NCI-H460 (cell line): ENCODE results near the gene SCT. TPM values are rescaled to one million over a fixed set of nuclear protein-coding genes. Genes with fewer than 3 reads are reported as not detected.

Source experiments
- DNase-seq: peaks from one replicate; pipeline ENCODE4 v3.0.0-alpha.2; 2016; ENCODE audit warnings: low read depth; ENCODE audit errors: extremely low read depth
- total RNA-seq: library from RNA; depleted of rRNA; stranded (reverse); fragments of >200 nt; shearing (Covaris generic); gene quantifications from 2 replicates; pipeline ENCODE4 v1.2.3, GENCODE V29; 2014; rRNA removed

SCT gene
- total RNA-seq, 1 experiment from 2014 or later = not detected

DNA sequence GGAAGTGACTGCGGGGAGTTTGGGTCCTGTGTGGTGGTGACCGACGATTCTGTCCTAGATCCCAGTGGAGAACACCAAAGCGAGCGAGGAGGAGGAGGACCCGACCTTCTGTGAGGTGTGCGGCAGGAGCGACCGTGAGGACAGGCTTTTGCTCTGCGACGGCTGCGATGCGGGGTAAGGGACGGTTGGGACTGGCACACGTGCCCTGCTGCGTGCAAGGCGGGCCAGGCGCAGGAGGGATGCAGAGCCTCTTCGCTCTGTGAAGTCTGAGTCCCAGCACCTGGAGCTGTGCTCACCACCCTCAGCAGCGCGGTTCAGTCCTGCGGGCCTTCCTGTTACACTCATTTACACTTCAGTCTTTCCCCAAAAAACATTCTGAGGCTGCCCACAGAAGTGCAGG is 34.5 kb downstream of the SCT start:
- no peak for DNase-seq

DNA sequence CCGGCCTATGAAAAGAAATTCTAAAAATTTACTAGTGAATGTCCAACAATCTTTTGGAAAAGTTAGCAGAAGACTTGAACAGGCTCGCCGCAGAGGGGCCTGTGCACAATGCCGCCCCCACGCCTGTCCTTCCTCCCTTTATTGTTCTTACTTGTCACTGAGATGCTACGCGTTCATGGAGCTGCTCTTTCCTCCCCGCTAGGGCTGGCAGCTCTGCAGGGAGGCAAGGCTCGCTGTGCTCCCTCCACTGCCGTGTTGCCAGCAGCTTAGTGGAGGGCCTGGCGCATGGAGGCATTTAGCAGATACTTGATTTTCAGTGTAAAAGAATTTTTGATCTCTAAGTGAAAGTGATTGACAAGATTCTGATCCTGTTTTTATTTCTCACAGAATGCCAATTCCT is 36.0 kb downstream of the SCT start:
- DNase-seq = no peak

DNA sequence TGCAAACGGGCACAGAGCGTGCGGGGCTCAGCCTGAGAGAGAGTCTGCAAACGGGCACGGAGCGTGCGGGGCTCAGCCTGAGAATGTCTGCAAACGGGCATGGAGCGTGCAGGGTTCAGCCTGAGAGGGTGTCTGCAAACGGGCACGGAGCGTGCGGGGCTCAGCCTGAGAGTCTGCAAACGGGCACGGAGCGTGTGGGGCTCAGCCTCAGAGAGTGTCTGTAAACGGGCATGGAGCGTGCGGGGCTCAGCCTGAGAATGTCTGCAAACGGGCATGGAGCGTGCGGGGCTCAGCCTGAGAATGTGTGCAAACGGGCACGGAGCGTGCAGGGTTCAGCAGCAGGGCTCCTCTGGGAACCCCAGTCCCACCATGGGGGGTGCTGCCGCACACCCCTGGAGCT is 37.2 kb downstream of the SCT start:
- no peak for DNase-seq

DNA sequence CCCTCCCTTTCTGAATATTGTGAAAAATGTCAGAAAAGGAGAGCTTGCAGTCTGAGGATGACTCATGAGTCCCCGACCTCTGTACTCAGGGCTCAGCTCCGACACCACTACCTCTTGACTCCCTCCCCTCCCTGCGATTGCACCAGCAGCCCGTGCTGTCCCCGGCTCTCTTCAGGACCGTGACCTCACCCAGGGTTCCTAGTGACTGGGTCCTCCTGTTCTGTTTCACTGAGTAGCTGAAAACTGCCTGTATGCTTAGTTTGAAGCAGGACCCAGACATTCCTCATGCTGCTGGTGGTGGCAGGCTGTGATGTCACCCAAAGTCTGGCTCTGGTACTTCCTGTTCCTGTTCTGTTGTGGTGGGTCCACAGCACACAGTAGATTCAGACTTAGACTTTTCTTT is 39.0 kb downstream of the SCT start:
- DNase-seq = no peak

DNA sequence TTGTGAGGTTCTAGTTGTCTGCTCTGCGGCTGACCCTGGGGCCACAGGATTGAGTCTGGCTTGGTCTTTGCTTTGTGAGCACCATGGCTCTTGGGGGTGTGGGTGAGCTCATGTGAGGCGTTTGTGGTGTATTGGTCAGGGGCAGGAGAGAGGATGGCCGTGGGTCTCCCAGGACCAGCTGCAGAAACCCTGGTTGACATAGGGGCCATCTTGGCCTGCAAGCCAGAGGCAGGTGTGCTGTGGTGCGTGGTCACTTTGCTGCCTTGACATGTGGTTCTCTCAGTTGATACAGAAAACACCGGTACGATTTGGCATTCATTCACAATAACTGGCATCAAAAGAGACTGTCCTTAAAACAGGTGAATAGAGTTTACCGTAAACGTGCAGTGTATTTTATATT is 39.4 kb downstream of the SCT start:
- no peak for DNase-seq

DNA sequence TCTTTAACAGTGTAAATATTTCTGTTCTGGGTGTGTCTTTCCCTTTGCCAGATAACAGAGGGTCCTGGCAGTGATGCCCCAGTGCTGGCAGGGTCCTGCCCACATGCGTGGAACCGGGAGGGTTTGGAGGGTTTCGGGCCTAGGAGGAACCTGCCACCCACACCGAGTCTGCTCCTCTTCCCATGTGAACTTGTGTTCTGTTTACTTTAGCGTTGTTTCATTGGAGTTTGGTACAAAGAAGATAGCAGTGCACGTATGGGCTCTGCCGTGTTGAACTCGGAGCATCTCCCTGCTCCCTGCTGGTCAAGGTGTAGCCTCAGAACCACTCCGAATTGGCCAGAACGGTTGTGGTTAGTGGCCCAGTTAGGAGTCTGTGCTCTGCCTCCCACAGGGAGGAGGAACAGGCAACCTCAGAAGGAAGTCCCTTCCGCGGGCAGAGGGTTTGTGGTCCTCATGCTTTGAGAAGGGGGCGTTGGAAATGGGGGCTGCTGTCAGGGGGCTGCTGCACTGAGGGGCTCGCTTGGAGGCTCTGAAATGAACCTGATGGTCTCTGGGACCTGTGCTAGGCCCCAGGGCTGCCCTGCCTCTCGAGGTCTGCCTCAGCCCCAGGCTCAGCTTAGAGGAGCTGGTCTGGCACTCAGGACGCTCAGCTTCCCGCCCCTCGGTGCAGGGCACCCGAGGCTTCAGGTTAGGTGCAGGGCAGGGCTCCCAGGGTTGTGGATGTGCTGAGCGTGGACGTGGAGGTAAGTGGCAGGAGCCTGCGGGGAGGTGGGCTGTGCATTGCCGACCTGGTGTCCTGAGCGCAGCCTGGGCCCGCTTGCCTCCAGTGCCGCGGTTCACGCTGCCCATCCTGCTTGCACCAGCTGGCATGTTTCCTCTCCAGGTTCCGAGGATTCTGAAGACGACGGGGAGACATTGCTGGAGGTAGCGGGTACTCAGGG is 40.3 kb downstream of the SCT start:
- no peak for DNase-seq

DNA sequence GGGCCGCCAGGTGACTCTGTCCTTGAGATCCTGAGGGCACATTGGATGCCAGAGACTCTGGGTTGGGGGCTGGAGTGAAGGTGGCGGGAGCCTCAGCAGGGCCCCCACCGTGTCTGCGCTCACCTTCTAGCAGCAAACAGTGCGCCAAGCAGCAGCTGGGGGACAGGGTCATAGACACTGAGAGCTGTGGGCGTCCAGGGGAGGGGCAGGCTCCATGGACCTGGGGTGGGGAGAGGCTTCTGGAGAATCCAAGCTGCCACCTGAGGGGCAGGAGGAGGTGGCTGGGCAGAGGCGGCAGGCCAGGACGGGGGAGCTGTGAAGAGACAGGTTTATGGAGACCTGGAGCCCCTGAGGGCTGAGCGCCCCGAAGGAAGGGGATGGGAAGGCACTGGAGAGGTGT is 42.7 kb downstream of the SCT start:
- DNase-seq = no peak

DNA sequence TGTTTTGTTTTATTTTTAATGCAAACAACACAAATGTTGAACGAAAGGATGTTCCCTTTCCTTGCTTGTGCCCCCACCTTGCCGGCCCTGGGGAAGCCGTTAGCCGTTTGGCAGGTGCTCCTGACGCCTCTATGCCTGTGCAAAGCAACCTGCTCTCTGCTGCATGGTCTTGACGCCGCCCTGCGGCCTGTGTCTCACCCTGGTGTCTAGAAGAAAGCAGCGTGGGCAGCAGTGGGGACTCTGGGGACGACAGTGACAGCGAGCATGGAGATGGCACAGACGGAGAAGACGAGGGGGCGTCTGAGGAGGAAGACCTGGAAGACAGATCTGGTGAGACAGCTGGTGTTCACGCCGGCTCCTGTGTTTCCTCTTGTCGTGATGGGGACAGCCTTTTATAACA is 45.2 kb downstream of the SCT start:
- no peak for DNase-seq

DNA sequence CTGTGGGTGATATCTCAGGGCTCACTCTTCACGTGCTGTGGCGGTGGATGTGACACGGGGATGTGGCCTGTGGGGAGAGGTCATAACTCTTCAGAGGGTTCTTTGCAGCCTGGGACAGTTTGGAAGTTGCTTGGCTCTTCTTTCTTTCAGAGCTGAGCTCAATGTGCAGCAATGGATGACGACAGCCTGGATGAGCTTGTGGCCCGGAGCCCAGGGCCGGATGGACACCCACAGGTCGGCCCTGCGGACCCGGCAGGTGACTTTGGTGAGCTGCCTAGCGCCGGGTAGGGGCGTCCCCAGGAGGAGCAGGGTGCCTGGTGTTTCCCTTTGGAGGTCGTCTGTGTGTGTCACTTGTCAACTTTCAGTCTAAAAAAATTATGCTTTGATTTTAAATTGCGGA is 45.6 kb downstream of the SCT start:
- no peak for DNase-seq

DNA sequence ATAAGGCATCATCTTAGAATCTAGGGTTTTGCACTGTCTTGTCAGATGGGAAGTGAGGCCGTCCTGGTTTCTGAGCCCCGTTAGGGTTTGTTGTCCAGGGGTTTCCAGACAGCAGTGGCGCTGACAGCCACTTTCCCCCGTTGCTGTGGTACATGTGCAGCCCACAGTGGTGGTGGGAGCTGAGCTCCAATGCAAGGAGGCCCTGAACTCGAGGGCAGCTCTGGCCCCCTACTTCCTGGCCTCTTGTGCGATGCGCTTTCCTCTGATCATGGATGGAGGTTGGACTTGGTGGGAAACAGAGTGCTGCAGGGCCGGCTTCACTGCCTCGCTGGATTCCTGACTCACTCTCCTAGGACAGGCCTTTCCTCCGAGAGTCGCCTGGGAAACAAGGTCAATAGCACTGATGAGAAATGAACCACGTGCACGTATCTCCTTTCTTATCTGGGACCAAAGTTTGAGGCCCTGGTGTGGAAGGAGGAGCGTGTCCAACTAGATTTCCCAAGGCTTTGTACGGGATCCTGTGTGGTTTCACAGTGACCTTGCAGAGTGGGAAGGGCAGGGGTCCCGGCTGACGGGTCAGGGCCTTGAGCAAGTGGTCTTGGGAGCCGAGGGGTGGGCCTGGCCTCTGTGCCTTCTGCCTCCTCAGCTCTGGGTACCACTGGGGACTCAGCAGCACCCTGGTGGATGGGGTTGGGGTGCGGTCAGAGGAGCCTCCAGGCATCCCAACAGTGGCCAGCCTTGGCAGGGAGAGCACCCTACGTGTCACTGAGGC is 47.0 kb downstream of the SCT start:
- DNase-seq = no peak

DNA sequence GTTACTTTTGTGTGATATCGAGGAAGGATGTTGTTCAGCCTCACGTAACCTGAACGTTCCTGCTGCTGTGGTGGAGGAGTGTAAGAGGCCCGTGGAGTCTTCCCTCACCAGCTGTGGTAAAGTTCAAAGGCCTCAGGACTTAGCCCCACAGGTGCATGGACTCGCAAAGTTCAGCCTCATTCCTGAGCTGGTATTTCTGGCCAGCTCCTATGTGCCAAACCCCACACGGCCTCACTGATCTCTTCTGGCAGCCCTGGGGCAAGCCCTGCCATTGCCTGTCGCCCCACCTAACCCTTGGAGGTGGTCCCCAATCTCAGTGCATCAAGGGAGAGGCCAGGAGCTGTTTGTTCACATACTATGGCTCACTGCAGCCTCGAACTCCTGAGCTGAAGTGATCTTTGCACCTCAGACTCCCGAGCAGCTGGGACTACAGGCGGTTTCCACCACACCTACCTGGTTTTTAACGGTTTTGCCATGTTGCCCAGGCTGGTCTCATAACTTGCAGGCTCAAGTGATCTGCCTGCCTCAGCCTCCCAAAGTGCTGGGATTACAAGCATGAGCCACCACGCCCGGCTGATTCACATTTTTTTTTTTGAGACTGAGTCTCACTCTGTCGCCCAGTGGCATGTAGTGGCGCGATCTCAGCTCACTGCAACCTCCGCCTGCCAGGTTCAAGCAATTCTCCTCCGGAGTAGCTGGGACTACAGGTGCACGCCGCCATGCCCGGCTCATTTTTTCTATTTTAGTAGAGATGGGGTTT is 48.5 kb downstream of the SCT start:
- no peak for DNase-seq

DNA sequence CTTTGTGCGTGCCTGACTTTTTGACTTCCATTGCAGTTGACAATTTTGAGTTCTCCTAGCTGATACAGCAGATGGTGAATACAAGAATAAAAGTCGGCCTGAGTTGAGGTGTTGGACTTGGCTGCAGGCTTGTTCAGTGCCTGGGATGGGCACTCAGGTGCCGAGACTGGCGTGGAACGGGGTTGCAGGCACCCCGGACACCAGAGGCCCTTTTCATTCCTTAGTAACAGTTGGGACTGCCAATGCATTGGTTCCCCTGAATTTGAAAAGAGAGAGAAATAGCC is 49.4 kb downstream of the SCT start:
- no peak for DNase-seq

DNA sequence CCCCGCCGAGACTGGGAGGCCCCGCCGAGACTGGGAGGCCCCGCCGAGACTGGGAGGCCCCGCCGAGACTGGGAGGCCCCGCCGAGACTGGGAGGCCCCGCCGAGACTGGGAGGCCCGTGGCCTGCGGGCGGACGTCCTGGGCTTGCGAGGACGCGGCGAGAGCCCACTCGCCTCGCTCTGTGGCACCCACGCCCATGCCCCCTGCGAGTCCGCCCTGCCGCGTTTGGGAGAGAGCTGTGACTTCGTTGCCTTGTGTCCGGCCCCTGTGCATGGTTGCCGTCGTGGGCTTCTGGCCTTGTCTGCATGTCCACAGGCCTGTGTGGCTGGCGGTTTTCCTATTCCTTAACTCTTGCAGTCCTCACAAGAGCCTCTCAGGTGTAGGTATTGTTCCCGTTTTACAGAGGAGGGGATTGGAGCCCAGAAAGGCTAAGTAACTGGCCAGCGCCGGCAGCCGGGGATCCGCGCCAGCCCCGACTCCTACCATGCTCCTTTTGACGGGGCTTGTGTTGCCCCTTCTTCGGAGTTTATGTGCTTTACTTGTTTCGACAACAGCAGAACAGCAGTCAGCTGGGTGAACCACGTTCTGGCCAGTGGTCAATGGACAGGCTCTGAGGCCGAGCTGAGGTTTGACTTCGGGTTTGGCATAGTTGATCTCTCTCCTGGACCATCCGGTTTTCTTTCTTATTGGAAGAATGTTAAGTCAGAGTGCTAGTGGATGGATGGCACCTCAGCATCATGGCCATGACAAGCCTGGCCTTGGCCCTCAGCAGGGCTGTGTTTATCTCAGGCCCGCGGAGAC is 50.0 kb downstream of the SCT start:
- DNase-seq = no peak

Other genes starting within 250 kb of the SCT start
- 27.0 and 27.7 TPM in 2 replicates for gene PKP3, start 233.0 kb downstream of the SCT start, total RNA-seq
- 17.5 and 24.3 TPM in 2 replicates for gene SIGIRR, start 212.2 kb downstream of the SCT start, total RNA-seq
- 0.12 TPM in 1 of 2 replicates, not detected in the other for gene ANO9, start 185.2 kb downstream of the SCT start, total RNA-seq
- gene PTDSS2, start 176.9 kb downstream of the SCT start, total RNA-seq = 19.6 and 23.7 TPM in 2 replicates
- gene RNH1, start 119.9 kb downstream of the SCT start, total RNA-seq = 77.4 and 100 TPM in 2 replicates
- gene HRAS, start 91.6 kb downstream of the SCT start, total RNA-seq = 30.2 and 36.1 TPM in 2 replicates
- 0.43 and 0.57 TPM in 2 replicates for gene LRRC56, start 89.7 kb downstream of the SCT start, total RNA-seq
- 0.38 and 1.8 TPM in 2 replicates for gene LMNTD2, start 66.4 kb downstream of the SCT start, total RNA-seq
- 3.0 and 4.3 TPM in 2 replicates for gene RASSF7, start 66.2 kb downstream of the SCT start, total RNA-seq
- gene PHRF1, start 50.7 kb downstream of the SCT start, total RNA-seq = 9.8 and 11.4 TPM in 2 replicates
- 3.8 and 5.0 TPM in 2 replicates for gene IRF7, start 11.2 kb downstream of the SCT start, total RNA-seq
- 0.05 TPM in 1 of 2 replicates, not detected in the other for gene CDHR5, start 2.2 kb downstream of the SCT start, total RNA-seq
- 0.22 and 0.23 TPM in 2 replicates for gene DRD4, start 10.1 kb upstream of the SCT start, total RNA-seq
- 30.3 and 32.3 TPM in 2 replicates for gene DEAF1, start 68.0 kb upstream of the SCT start, total RNA-seq
- gene TMEM80, start 68.6 kb upstream of the SCT start, total RNA-seq = 6.9 and 8.9 TPM in 2 replicates
- 12.8 and 13.9 TPM in 2 replicates for gene EPS8L2, start 79.0 kb upstream of the SCT start, total RNA-seq
- 383 and 408 TPM in 2 replicates for gene TALDO1, start 120.3 kb upstream of the SCT start, total RNA-seq
- 21.6 and 23.0 TPM in 2 replicates for gene GATD1, start 150.3 kb upstream of the SCT start, total RNA-seq
- not detected in 2 replicates for gene CEND1, start 162.9 kb upstream of the SCT start, total RNA-seq
- 16.2 and 20.8 TPM in 2 replicates for gene SLC25A22, start 171.1 kb upstream of the SCT start, total RNA-seq
- 3.1 and 3.6 TPM in 2 replicates for gene PIDD1, start 178.1 kb upstream of the SCT start, total RNA-seq
- 1,205 and 1,442 TPM in 2 replicates for gene RPLP2, start 182.8 kb upstream of the SCT start, total RNA-seq
- gene PNPLA2, start 191.7 kb upstream of the SCT start, total RNA-seq = 15.0 and 15.7 TPM in 2 replicates
- 5.0 and 5.5 TPM in 2 replicates for gene CRACR2B, start 200.7 kb upstream of the SCT start, total RNA-seq
- 292 and 302 TPM in 2 replicates for gene CD151, start 205.8 kb upstream of the SCT start, total RNA-seq
- gene POLR2L, start 215.3 kb upstream of the SCT start, total RNA-seq = 143 and 174 TPM in 2 replicates
- 131 and 169 TPM in 2 replicates for gene TSPAN4, start 215.7 kb upstream of the SCT start, total RNA-seq